SIG-M5 treated with dmso at 0.1 percent for 504 hours (cell line): Measurements from ENCODE around the gene PTPRU.

Experiments
- DNase-seq: peaks from one replicate; lab custom pipeline; 2025; ENCODE audit not compliant: unreplicated experiment; lab: John Stamatoyannopoulos, UW

The PTPRU gene

DNA sequence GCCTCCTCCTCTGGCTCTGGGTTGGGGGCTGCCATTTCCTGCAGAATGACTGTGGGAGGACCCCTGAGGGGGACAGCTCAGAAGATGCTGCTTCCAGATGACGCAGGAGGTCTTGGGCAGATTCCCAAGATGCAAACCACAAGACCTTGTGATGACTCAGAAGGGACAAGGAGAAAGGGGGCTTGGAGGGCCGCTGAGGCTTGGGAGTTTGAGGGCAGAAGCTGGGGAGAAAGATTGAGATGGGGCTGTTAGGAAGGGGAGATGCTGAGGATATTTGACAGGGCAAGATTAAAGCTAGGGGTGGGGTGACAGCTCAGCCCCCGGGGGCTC, 7.5 kb downstream of the PTPRU start:
- DNase-seq: no peak

GRCh38 chr1:29245261-29245660, 8.9 kb downstream of the PTPRU start:
- no peak for DNase-seq

DNA sequence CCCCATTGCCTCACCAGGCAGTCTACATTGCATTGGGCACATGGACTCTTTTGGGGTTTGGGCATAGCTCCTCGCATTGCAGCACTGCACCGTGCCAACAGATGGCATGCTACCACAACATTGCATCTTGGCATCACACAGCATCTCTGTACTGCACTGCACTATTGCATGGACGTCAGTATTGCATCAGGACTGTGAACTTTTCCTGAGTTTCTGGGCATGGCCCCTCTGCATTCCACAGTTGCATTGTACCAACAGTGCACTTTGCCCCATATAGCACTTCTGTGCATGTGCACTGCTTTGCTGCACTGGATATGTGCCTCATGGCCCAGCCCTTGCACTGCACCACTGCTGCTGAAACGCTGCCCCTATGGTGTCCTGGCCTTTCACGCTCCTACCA, 9.6 kb downstream of the PTPRU start:
- peak; percentile 8 for DNase-seq

DNA sequence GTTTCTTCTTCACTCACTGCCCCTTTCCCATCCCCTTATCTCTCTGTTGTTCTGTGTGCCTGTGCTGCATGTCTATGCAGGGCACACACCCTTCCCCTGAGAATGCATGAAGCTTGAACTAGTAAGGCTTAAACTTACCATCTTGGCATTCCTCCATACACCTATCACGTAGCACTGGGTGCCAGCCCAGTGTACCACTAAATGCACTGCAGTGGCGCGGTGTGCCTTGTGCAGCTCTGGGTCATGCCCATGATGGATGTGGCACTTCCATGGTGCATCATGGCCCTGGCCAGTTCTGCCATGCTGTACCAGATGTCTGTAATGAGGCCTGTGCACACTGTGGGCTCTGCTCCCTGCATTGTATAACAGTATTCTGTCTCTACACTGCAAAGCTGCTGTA, 10.7 kb downstream of the PTPRU start:
- DNase-seq: no peak

GRCh38 chr1:29247571-29248273, 11.4 kb downstream of the PTPRU start:
- no peak for DNase-seq

- no peak for DNase-seq
Observed at GRCh38 chr1:29248409-29248808, 12.1 kb downstream of the PTPRU start.

DNA sequence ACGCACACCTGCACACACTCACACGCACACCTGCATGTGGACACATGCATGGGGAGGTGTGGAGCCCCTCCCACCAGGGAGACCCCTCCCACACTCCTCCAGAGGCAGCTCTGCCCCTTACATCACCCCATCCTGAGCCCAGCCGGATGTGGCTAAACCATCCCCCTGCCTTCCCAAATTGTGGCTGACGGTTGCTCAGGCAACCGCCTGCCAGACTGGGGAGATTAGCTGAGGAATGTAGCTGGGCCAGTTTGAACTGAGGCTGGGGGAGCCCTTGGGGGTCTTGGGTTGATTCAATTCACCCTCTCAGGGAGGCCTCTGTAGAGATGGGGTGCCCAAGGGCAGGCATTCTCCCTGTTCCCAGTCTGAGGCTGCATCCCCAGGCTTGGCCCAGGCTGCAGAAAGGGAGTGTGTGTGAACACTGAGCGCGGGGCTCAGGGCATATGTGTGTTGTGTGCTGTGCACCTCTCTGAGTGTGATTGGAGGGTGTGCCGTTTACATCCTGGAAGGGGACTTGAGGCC, 12.9 kb downstream of the PTPRU start:
- DNase-seq: no peak

DNA sequence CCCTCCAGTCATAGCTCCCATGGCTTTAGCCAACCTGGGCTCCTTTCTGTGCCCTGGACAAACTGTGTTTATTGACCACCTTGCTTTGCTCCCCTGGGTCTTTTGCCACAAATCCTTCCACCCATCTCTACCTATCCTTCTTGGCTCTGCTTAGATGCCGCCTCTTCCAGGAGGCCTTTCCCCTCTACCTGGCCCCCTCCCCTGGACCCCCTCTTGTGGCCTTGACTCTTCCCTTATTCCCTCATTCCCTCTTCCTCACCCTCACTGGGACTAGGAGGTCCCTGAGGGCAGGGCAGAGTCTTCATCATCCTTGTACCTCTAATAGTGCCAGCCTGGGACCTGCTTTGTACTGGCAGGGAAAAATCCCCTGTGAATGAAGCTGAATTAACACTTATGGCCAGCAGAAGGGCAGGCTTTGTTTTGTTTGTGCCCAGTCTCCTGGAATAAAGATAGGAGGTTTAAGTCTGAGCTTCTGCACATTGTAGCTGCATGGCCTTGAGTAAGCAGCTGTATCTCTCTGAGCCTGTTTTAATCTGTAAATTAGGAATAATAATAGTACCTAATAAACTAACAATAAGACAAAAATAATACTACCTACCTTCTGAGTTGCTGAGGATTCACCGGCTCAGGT, 13.7 kb downstream of the PTPRU start:
- no peak for DNase-seq

DNA sequence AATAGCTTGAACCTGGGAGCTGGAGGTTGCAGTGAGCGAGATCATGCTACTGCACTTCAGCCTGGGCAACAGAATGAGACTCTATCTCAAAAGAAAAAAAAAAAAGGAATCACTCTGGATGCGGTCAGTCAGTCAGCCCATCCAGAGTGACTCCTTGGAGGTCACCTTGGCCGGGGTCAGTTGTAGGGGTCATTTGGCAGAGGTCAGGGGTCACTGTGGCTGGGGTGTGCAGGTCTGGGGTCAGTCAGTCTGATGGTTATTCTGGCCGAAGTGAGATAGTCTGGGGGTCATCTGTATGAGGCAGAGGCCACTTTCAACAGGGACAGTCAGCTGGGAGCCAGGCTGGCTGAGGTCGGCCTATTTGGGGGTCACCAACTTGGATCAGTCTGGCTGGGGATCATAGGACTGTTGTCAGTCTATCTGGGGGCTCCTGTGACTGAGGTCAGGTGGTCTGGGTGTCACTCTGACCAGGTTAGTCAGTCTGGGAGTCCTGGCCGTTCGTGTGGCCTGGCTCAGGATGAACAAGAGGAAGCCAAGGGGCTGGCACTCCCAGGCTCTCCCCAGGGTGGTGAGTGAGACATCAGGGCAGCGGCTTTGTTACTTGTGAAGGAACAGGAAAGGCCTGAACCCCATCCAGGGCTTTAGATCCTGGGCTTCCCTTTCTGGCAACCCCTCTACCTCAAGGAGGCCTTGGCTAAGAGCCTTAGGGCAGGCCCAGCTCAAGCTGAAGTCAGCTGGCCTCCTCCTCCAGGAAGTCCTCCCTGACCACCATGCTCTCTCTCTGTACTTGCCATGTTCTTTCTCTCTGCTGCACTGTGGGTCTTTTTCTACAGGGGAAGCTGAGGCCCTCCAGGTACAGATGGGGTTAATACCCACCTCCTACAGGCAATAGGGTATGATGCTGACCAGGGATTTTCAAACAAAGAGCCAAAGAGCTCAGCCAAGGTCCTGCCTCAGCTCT, 15.1 kb downstream of the PTPRU start:
- no peak for DNase-seq

GRCh38 chr1:29253180-29253579, 16.9 kb downstream of the PTPRU start:
- no peak for DNase-seq

DNA sequence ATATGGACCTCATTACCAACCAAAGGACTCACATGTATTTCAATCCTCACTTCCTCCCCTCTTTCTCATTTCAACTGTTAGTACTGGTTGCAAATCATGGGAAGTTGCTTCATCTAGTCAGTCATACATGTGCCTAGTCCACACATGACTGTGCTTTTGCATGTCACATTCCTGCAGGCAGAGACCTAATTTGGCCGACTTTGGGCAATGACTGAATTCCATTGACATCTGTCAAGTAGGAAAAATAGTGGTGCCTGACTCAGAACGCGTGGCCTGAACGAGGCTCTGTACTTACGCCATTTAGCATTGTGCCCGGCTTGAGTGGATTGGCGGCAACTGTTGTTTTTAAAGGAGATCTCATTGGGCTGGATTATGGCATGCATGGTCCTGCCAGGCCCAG, 18.0 kb downstream of the PTPRU start:
- no peak for DNase-seq

DNA sequence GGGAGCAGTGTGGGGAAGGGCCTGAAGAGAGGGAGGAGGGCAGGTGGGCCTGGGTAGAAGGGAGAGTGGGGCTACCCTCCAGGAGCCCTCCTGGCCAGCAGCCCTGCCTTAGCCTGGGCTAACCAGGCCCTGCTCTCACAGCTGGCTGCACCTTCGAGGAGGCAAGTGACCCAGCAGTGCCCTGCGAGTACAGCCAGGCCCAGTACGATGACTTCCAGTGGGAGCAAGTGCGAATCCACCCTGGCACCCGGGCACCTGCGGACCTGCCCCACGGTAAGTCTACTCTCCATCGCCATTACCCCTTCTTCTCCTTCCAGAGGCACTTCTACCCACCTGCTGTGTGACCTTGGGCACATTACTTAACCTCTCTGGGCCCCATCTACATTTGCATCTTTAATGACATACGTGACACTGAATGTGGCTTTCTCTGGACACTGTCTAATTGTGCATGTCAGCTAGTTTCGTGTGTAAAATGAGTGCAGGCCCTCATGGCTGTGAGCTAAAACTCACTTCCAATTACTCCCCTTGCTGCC, 18.9 kb downstream of the PTPRU start:
- DNase-seq: no peak

GRCh38 chr1:29256394-29256793, 20.1 kb downstream of the PTPRU start:
- no peak for DNase-seq

DNA sequence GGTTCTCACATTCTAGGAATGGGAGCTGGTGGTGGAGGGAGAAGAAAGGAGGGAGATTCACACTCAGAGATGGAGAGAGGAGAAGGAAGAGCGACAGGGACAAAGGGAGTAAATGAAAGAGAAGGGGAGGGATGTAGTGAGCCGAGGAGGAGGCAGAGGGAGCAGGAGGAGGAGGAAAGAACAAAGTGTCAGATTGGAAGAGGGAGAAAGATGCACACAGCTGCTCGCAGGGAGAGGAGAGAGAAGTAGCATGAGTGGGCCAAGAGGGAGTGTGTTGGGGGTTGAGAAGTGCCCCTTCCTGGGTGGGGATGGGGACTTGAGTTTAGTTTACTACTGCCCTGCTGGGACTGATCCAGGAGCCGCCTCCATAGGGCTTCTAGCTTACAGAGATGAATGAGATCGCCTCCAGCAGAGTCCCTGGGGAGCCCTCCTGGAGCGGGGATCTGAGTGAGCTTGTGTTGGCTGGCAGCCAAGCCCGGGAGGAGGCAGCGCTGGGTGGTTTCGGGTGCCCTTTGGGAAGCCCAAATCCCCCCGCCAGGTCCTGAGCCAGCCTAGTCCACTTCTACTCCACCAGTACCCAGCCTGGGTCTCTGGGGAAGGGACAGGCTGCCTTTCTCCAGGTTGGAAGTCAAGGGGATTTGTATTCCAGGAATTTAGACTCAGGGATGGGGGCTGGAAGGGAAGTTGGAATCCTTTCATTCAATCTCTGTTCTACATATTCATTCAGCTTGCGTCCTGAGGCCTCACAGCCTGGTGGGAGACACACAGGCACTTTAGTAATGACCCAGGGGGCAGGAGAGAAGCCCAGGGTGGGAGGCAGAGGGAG, 20.9 kb downstream of the PTPRU start:
- DNase-seq: no peak

- DNase-seq: no peak
Observed at GRCh38 chr1:29258189-29258975, 22.1 kb downstream of the PTPRU start.

DNA sequence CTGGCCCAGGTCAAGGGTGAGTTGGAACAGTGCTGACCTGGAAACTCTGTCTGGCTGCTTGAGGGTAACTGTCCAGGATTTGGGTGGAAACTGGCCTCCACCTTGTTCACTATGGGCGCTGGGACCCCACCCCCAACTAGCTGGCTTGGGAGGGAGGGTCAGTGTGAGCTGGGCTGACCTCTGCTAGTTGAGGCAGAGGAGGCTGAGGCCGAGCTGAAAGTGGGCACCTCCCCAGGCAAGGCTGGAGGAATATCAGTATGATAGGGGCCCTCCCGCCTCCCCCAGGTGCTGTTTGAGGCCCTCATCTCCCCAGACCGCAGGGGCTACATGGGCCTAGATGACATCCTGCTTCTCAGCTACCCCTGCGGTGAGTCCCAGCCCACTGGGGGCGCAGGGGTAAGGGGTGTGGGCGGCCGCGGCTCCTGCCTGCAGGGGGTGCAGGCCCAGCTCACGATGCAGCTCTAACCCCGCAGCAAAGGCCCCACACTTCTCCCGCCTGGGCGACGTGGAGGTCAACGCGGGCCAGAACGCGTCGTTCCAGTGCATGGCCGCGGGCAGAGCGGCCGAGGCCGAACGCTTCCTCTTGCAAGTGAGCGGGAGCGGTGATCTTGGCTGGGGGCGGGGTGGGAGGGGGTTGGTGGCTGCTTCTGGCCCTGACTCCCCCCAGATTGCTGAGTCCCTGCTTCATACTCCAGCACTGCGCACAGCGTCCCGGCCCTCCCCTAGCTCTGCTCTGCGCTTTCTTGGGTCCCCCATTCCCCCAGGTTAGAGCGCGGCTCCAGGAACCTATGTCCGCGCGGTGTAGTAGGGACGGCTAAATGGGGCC, 22.9 kb downstream of the PTPRU start:
- DNase-seq: no peak

GRCh38 chr1:29259802-29260441, 23.6 kb downstream of the PTPRU start:
- no peak for DNase-seq

DNA sequence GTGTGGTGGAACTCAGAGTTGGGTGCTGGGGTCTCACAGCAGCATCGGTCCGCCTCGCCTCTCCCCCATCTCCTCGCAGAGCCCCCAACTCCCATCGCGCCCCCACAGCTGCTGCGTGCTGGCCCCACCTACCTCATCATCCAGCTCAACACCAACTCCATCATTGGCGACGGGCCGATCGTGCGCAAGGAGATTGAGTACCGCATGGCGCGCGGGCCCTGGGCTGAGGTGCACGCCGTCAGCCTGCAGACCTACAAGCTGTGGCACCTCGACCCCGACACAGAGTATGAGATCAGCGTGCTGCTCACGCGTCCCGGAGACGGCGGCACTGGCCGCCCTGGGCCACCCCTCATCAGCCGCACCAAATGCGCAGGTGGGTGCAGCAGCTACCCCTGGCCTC, 24.2 kb downstream of the PTPRU start:
- no peak for DNase-seq
